NCI-H774 (cell line): Measurements from ENCODE around the gene GXYLT1.
"Not testable (repeated sequence)": the region's sequence is repeated elsewhere in the genome, so short reads cannot be mapped to it uniquely, and the experiment has no call there.

Experiments used
- DNase-seq: peaks from one replicate; lab custom pipeline; 2025; lab: John Stamatoyannopoulos, UW

Gene GXYLT1

GRCh38 chr12:42099433-42099832 is 45.2 kb downstream of the GXYLT1 start:
- DNase-seq = no peak

DNA sequence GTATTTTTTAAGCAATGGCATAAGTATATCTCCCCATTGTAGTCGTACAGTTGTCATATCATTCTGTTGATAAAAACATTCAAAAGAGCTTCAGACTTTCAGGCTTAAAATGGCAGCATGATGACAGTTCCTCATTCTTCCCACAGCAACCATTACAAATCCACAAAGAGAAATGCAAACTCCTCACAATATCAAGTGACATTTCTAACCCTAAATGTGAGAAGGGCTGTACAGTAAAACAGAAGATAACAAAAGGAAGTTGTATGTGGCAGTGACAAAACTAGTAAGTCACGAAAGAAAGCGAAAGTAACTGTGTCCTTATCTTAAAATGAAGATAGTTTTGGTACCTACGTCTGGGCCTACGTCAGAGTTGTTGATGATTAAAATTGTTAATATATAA is 46.7 kb downstream of the GXYLT1 start:
- no peak for DNase-seq

DNA sequence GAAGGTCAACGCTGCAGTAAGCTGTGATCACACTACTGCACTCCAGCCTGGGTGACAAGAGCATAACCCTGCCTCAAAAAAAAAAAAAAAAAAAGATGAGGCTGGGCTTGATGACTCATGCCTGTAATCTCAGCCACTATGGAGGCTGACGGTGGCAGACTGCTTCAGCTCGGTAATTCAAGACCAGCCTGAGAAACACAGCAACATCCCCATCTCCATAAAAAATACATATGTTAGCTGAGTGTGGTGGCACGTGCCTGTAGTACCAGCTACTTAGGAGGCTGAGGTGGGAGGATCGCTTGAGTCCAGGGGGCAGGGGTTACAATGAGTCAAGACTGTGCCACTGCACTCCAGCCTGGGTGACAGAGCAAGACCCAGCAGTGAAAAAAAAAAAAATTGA is 50.4 kb downstream of the GXYLT1 start:
- DNase-seq = no peak

- no peak for DNase-seq
These were observed 52.9 kb downstream of the GXYLT1 start for GRCh38 chr12:42091769-42092168.

GRCh38 chr12:42090899-42091298 is 53.8 kb downstream of the GXYLT1 start:
- DNase-seq = no peak

DNA sequence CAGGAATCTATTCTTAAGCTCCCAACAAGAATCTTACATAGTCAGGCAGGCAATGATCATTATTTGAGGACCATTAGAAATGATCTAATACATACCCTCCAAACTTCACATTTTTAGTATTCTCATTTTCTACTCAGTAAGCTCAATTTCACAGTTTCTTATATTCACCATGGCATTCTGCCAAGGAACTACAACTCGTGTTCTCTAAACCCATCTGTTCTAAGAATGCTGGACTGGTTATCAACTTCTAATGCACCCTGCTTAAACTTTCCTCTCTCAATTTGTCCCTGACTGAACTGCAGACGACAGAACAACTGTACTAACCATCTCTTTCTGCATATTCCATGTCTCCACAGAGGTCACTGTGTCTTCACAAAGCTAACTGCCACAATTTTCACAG is 58.6 kb downstream of the GXYLT1 start:
- DNase-seq = no peak

DNA sequence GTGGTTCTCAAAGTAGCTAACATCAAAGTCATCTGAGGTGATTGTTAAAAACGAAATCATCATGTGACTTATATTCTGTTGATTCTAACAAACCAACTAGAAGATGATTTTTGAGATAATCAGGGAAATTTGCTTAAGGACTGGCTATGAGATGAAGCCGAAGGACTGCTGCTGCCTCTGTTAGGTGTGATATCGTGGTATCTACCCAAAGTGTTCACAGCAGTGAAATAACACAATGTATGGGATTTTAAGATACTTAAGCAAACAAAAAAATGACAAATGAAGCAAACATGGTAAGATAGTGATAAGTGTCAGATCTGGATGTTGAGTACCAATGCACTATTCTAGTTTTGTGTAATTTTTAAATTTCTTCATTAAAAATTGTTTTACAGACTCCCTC is 59.1 kb downstream of the GXYLT1 start:
- DNase-seq = no peak

GRCh38 chr12:42084522-42084921 is 60.2 kb downstream of the GXYLT1 start:
- no peak for DNase-seq

GRCh38 chr12:42076976-42077375 is 67.7 kb downstream of the GXYLT1 start:
- DNase-seq = no peak

DNA sequence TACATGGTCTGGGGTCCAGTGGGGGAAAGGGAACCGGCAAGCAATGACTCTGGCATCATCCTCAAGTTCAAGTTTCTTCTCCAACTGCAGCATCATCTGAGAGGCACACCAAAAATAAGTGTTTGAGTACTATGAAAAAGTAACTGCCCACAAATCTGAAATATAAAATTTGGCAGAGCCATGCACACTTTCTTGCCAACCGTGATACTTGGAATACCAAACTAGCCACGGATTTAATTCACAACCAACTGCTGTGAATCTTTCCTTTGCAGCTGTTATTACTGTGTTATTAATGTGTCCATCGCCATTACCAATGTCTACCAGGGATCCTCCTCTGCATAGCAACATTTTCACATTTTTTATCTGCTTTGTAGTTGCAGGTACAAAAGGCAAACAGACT is 74.6 kb downstream of the GXYLT1 start:
- no peak for DNase-seq

GRCh38 chr12:42059127-42059526 is 85.5 kb downstream of the GXYLT1 start:
- no peak for DNase-seq

GRCh38 chr12:42056130-42056529 is 88.5 kb downstream of the GXYLT1 start:
- no peak for DNase-seq

DNA sequence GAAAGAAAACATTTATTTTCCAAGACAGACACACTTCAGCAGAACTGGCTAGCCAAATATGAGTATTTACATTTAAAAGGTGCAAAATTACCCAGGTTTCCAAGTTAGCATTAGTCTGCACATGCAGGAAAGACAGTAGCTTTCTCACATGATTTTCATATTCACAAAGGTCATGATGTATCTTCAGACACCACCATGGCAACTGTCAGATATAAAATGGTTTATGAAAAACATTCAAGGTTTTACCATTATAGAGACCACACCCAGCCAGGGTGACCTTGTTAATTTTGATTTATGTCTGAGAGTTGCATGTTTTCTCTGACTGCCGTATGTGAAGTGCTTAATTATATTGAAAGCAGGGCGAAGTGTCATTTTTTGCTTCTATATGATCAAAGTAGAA is 91.2 kb downstream of the GXYLT1 start:
- DNase-seq = no peak

GRCh38 chr12:42048980-42049379 is 95.7 kb downstream of the GXYLT1 start:
- not testable (repeated sequence) for DNase-seq

DNA sequence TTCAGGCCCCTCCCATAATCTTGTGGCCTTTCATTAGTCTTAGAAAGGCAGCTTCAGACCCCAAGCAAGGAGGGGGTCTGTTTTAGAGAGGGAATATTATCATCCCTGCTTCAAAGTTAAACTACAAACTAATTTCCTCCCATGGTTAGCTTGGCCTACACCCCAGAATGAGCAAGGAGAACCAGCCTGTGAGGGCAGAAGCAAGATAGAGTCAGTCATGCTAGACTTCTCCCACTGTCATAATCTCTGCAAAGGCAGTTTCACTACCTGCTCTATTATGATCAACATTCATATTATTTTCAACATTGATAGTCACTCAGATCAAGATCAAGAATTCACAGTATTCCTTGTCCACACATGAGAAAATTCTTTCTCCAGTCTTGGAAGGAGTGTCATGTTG is 105.1 kb downstream of the GXYLT1 start:
- no peak for DNase-seq

DNA sequence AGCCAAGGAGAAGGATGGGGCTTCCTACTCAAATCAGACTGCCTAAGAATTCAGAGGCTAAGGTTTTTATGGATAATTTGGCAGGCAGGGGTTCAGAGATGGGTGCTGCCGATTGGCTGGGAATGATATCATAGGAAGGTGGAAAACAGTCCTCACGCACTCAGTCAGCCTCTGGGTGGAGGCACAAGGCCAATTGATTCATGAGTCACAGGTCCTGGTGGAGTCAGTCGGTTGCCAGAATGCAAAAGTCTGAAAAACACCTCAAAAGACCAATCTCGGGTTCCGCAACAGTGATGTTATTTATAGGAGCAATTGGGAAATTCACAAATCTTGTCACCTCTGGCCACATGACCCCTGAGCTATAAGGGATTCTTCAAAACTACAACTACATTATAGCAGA is 105.5 kb downstream of the GXYLT1 start:
- no peak for DNase-seq

DNA sequence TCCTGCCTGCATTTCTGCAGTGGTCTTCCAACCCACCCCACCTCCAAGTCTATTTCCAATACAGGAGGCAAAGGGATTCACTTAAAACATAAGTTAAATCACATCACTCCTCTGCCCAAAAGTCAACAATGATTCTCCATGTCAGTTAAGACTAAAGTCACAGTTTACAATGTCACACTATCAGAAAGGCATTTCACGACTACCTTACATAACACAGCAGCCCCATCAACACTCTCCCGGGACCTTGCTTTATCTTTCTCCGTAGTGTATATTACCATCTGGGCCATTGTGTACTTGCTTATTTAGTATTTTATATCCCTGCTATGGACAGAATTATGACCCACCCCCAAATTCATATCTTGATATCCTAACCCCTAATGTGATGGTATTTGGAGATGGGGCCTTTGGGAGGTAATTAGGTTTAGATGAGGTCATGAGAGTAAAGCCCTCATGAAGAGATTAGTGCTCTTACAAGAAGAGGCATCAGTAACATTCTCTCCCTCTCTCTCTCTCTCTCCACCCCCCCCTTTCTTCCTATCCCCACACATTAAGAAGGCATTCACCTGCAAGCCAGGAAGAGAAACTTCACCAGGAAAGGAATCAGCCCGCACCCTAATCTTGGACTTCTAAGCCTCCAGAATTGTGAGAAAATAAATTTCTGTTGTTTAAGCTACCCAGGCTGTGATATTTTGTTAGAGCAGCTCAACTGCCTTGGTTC is 112.7 kb downstream of the GXYLT1 start:
- DNase-seq = no peak
